HEK293 (cell line): Measurements from ENCODE around the gene DENND6B.
A peak's percentile ranks its signal among the peaks of the same experiment; 100 is the strongest.

Experiments
- GLIS1 ChIP-seq: fragments of 450-650 bp; formaldehyde crosslinking; IDR thresholded peaks from 2 replicates; pipeline ENCODE4 v1.5.1; 2016; ENCODE audit warnings: missing biosample characterization, missing genetic modification characterization
- IKZF3 ChIP-seq: fragments of 450-650 bp; IDR thresholded peaks from 2 replicates; pipeline ENCODE4 v1.5.0; 2018; ENCODE audit warnings: missing biosample characterization, mild to moderate bottlenecking, missing genetic modification characterization, moderate library complexity
- KLF8 ChIP-seq: fragments of 450-650 bp; formaldehyde crosslinking; IDR thresholded peaks from 2 replicates; pipeline ENCODE4 v1.5.1; 2016; ENCODE audit warnings: missing biosample characterization, missing genetic modification characterization
- WT1 ChIP-seq: fragments of 450-650 bp; formaldehyde crosslinking; IDR thresholded peaks from 2 replicates; pipeline ENCODE4 v1.5.1; 2016; ENCODE audit warnings: missing biosample characterization, missing genetic modification characterization
- ZFP37 ChIP-seq: fragments of 450-650 bp; formaldehyde crosslinking; IDR thresholded peaks from 2 replicates; pipeline ENCODE4 v1.5.1; 2016; ENCODE audit warnings: missing biosample characterization, missing genetic modification characterization
- ZFP69B ChIP-seq: fragments of 450-650 bp; formaldehyde crosslinking; IDR thresholded peaks from 2 replicates; pipeline ENCODE4 v1.5.1; 2016; ENCODE audit warnings: missing biosample characterization, missing genetic modification characterization
- ZNF146 ChIP-seq: fragments of 450-650 bp; formaldehyde crosslinking; IDR thresholded peaks from 2 replicates; pipeline ENCODE4 v1.5.1; 2016; ENCODE audit warnings: missing biosample characterization, missing genetic modification characterization
- ZNF16 ChIP-seq: fragments of 450-650 bp; formaldehyde crosslinking; IDR thresholded peaks from 2 replicates; pipeline ENCODE4 v1.5.1; 2016; ENCODE audit warnings: low read depth, missing biosample characterization, missing genetic modification characterization
- ZNF248 ChIP-seq: fragments of 450-650 bp; formaldehyde crosslinking; IDR thresholded peaks from 2 replicates; pipeline ENCODE4 v1.5.1; 2017; ENCODE audit warnings: missing biosample characterization, missing genetic modification characterization
- ZNF350 ChIP-seq: fragments of 450-650 bp; formaldehyde crosslinking; IDR thresholded peaks from 2 replicates; pipeline ENCODE4 v1.5.0; 2017; ENCODE audit warnings: missing biosample characterization, mild to moderate bottlenecking, missing genetic modification characterization
- ZNF548 ChIP-seq: fragments of 450-650 bp; formaldehyde crosslinking; IDR thresholded peaks from 2 replicates; pipeline ENCODE4 v1.5.1; 2016; ENCODE audit warnings: missing biosample characterization, missing genetic modification characterization
- ZNF561 ChIP-seq: fragments of 450-650 bp; IDR thresholded peaks from 2 replicates; pipeline ENCODE4 v1.5.1; 2018; ENCODE audit warnings: missing biosample characterization, missing genetic modification characterization, borderline replicate concordance
- ZNF571 ChIP-seq: fragments of 450-650 bp; formaldehyde crosslinking; IDR thresholded peaks from 2 replicates; pipeline ENCODE4 v1.5.0; 2017; ENCODE audit warnings: missing biosample characterization, missing genetic modification characterization
- ZNF600 ChIP-seq: fragments of 450-650 bp; formaldehyde crosslinking; IDR thresholded peaks from 2 replicates; pipeline ENCODE4 v1.5.1; 2016; ENCODE audit warnings: missing biosample characterization, missing genetic modification characterization
- ZNF707 ChIP-seq: fragments of 450-650 bp; formaldehyde crosslinking; IDR thresholded peaks from 2 replicates; pipeline ENCODE4 v1.5.1; 2016; ENCODE audit warnings: missing biosample characterization, missing genetic modification characterization
- ZNF776 ChIP-seq: fragments of 450-650 bp; formaldehyde crosslinking; IDR thresholded peaks from 2 replicates; pipeline ENCODE4 v1.5.0; 2017; ENCODE audit warnings: missing biosample characterization, missing genetic modification characterization, borderline replicate concordance
- ZNF843 ChIP-seq: fragments of 450-650 bp; formaldehyde crosslinking; IDR thresholded peaks from 2 replicates; pipeline ENCODE4 v1.5.1; 2016; ENCODE audit warnings: missing biosample characterization, missing genetic modification characterization
- ZSCAN23 ChIP-seq: fragments of 450-650 bp; formaldehyde crosslinking; IDR thresholded peaks from 2 replicates; pipeline ENCODE4 v1.5.1; 2016; ENCODE audit warnings: missing biosample characterization, missing genetic modification characterization
- TF ChIP-seq, protein P1 (sequence below): fragments of 450-650 bp; formaldehyde crosslinking; IDR thresholded peaks from 2 replicates; pipeline ENCODE4 v1.5.1; 2016; ENCODE audit warnings: missing biosample characterization, missing genetic modification characterization
- TF ChIP-seq, protein P2 (sequence below): fragments of 450-650 bp; formaldehyde crosslinking; IDR thresholded peaks from 2 replicates; pipeline ENCODE4 v1.5.1; 2016; ENCODE audit warnings: missing biosample characterization, missing genetic modification characterization, borderline replicate concordance
- TF ChIP-seq, protein P3 (sequence below): fragments of 450-650 bp; formaldehyde crosslinking; IDR thresholded peaks from 2 replicates; pipeline ENCODE4 v1.5.1; 2016; ENCODE audit warnings: missing biosample characterization, missing genetic modification characterization
- TF ChIP-seq, protein P4 (sequence below): fragments of 450-650 bp; formaldehyde crosslinking; IDR thresholded peaks from 2 replicates; pipeline ENCODE4 v1.5.1; 2016; ENCODE audit warnings: missing biosample characterization, missing genetic modification characterization, low read depth
- TF ChIP-seq, protein P5 (sequence below): fragments of 450-650 bp; formaldehyde crosslinking; IDR thresholded peaks from 2 replicates; pipeline ENCODE4 v1.5.1; 2017; ENCODE audit warnings: missing biosample characterization, missing genetic modification characterization

DENND6B gene

DNA sequence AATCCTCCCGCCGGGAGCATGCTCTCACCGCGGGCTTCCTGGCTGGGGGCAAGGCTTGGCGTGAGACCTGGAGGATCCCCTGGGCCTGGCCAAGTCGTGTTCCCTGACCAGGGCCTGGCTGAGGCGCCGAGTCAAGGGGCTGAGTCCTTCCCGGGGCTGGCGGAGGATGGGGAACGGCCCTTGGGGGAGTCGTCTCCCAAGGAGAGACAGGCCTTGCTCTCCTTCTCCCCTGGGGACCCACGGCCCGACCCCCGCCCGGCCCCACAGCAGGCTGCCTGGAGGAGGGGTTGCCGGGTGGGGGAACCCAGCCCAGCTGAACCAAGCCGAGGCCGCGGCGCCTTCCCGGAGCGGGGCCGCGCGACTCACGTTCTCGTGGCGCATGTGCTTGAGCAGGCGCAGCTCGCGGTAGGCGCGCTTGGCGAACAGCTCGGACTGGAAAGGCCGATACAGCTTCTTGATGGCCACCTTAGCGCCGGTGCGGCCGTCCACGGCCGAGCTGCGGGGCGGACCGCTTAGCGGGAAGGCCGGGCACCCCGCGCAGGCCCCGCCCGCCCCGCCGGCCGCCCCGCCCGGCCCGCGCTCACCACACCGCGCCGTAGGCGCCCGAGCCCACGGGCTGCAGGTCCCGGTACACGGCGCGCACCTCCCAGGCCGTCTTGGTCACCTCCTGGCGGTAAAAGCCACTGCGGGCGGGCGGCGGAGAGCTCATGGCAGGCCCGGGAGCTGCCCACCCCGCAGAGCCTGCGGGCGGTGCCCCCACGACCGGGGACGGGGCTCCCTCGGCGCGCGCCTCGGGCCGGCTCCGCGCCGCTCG is 65.8 kb downstream of the DENND6B start (continued):
- peak; percentile 84; the same call in 1 of the 2 replicates for TF ChIP-seq ZFP37 (tag by site-specific recombination)
- peak; percentile 26; the same call in 1 of the 2 replicates for TF ChIP-seq IKZF3
- TF ChIP-seq ZFP69B (tag by site-specific recombination): no peak
- no peak for TF ChIP-seq WT1 (tag by site-specific recombination)
- TF ChIP-seq, protein P1, sequence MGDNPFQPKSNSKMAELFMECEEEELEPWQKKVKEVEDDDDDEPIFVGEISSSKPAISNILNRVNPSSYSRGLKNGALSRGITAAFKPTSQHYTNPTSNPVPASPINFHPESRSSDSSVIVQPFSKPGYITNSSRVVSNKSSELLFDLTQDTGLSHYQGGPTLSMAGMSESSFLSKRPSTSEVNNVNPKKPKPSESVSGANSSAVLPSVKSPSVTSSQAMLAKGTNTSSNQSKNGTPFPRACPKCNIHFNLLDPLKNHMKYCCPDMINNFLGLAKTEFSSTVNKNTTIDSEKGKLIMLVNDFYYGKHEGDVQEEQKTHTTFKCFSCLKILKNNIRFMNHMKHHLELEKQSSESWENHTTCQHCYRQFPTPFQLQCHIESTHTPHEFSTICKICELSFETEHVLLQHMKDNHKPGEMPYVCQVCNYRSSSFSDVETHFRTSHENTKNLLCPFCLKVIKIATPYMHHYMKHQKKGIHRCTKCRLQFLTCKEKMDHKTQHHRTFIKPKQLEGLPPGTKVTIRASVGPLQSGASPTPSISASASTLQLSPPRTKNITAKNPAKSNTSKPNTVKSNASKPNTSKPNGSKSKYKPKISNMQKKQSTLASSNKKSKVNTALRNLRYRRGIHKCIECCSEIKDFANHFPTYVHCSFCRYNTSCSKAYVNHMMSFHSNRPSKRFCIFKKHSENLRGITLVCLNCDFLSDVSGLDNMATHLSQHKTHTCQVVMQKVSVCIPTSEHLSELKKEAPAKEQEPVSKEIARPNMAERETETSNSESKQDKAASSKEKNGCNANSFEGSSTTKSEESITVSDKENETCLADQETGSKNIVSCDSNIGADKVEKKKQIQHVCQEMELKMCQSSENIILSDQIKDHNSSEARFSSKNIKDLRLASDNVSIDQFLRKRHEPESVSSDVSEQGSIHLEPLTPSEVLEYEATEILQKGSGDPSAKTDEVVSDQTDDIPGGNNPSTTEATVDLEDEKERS (tag by site-specific recombination): no peak
- TF ChIP-seq, protein P2, sequence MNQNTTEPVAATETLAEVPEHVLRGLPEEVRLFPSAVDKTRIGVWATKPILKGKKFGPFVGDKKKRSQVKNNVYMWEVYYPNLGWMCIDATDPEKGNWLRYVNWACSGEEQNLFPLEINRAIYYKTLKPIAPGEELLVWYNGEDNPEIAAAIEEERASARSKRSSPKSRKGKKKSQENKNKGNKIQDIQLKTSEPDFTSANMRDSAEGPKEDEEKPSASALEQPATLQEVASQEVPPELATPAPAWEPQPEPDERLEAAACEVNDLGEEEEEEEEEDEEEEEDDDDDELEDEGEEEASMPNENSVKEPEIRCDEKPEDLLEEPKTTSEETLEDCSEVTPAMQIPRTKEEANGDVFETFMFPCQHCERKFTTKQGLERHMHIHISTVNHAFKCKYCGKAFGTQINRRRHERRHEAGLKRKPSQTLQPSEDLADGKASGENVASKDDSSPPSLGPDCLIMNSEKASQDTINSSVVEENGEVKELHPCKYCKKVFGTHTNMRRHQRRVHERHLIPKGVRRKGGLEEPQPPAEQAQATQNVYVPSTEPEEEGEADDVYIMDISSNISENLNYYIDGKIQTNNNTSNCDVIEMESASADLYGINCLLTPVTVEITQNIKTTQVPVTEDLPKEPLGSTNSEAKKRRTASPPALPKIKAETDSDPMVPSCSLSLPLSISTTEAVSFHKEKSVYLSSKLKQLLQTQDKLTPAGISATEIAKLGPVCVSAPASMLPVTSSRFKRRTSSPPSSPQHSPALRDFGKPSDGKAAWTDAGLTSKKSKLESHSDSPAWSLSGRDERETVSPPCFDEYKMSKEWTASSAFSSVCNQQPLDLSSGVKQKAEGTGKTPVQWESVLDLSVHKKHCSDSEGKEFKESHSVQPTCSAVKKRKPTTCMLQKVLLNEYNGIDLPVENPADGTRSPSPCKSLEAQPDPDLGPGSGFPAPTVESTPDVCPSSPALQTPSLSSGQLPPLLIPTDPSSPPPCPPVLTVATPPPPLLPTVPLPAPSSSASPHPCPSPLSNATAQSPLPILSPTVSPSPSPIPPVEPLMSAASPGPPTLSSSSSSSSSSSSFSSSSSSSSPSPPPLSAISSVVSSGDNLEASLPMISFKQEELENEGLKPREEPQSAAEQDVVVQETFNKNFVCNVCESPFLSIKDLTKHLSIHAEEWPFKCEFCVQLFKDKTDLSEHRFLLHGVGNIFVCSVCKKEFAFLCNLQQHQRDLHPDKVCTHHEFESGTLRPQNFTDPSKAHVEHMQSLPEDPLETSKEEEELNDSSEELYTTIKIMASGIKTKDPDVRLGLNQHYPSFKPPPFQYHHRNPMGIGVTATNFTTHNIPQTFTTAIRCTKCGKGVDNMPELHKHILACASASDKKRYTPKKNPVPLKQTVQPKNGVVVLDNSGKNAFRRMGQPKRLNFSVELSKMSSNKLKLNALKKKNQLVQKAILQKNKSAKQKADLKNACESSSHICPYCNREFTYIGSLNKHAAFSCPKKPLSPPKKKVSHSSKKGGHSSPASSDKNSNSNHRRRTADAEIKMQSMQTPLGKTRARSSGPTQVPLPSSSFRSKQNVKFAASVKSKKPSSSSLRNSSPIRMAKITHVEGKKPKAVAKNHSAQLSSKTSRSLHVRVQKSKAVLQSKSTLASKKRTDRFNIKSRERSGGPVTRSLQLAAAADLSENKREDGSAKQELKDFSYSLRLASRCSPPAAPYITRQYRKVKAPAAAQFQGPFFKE (tag by site-specific recombination): no peak
- TF ChIP-seq ZNF600 (tag by site-specific recombination): peak; percentile 46; the same call in 1 of the 2 replicates
- no peak for TF ChIP-seq ZNF561 (tag by site-specific recombination)
- no peak for TF ChIP-seq ZNF350 (tag by site-specific recombination)
- TF ChIP-seq, protein P3, sequence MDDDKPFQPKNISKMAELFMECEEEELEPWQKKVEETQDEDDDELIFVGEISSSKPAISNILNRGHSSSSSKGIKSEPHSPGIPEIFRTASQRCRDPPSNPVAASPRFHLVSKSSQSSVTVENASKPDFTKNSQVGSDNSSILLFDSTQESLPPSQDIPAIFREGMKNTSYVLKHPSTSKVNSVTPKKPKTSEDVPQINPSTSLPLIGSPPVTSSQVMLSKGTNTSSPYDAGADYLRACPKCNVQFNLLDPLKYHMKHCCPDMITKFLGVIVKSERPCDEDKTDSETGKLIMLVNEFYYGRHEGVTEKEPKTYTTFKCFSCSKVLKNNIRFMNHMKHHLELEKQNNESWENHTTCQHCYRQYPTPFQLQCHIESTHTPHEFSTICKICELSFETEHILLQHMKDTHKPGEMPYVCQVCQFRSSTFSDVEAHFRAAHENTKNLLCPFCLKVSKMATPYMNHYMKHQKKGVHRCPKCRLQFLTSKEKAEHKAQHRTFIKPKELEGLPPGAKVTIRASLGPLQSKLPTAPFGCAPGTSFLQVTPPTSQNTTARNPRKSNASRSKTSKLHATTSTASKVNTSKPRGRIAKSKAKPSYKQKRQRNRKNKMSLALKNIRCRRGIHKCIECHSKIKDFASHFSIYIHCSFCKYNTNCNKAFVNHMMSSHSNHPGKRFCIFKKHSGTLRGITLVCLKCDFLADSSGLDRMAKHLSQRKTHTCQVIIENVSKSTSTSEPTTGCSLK: no peak
- no peak for TF ChIP-seq ZNF146 (tag by site-specific recombination)
- no peak for TF ChIP-seq ZSCAN23 (tag by site-specific recombination)
- TF ChIP-seq GLIS1: peak; percentile 79; the same call in 1 of the 2 replicates
- peak; percentile 88 for TF ChIP-seq KLF8 (tag by site-specific recombination)
- TF ChIP-seq ZNF707: no peak
- TF ChIP-seq ZNF248 (tag by site-specific recombination): no peak
- TF ChIP-seq ZNF776 (tag by site-specific recombination): no peak
- no peak for TF ChIP-seq ZNF16
- TF ChIP-seq, protein P4, sequence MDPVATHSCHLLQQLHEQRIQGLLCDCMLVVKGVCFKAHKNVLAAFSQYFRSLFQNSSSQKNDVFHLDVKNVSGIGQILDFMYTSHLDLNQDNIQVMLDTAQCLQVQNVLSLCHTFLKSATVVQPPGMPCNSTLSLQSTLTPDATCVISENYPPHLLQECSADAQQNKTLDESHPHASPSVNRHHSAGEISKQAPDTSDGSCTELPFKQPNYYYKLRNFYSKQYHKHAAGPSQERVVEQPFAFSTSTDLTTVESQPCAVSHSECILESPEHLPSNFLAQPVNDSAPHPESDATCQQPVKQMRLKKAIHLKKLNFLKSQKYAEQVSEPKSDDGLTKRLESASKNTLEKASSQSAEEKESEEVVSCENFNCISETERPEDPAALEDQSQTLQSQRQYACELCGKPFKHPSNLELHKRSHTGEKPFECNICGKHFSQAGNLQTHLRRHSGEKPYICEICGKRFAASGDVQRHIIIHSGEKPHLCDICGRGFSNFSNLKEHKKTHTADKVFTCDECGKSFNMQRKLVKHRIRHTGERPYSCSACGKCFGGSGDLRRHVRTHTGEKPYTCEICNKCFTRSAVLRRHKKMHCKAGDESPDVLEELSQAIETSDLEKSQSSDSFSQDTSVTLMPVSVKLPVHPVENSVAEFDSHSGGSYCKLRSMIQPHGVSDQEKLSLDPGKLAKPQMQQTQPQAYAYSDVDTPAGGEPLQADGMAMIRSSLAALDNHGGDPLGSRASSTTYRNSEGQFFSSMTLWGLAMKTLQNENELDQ (tag by site-specific recombination): no peak
- no peak for TF ChIP-seq ZNF843 (tag by site-specific recombination)
- no peak for TF ChIP-seq ZNF571 (tag by site-specific recombination)
- TF ChIP-seq, protein P5, sequence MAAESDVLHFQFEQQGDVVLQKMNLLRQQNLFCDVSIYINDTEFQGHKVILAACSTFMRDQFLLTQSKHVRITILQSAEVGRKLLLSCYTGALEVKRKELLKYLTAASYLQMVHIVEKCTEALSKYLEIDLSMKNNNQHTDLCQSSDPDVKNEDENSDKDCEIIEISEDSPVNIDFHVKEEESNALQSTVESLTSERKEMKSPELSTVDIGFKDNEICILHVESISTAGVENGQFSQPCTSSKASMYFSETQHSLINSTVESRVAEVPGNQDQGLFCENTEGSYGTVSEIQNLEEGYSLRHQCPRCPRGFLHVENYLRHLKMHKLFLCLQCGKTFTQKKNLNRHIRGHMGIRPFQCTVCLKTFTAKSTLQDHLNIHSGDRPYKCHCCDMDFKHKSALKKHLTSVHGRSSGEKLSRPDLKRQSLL (tag by site-specific recombination): no peak
- TF ChIP-seq ZNF548 (tag by site-specific recombination): no peak
